Measurements from ENCODE around the gene ADAMTSL1. TPM values are rescaled to one million over a fixed set of nuclear protein-coding genes. Genes with fewer than 3 reads are reported as not detected.

ADAMTSL1 gene
- total and polyA plus RNA-seq, 2 of the 8 experiments (the other 6 are each of a cell fraction or from before 2014, with no cell fraction given), result 0.84 to 1.1 TPM

DNA sequence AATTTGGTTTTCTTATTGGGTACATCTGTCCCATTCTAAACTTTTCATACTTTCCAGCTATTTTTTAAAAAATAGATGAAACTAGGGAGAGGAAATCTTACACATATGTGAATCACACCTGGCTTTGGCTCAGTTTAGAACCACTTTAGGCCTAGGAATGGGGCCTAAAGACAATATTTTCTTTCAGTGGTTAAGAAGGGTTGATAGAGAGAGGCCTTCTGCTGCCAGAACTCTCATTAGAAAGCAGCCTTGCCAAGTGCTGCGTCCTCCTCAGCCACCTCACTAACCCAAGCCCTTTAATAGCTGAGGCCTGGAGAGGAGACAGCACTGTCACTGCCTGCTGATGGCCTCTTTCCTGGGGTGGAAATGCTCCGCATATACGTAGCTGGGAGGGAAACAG is 391.6 kb downstream of the ADAMTSL1 start:
- no peak for DNase-seq (ENCODE audit: low read depth in 1 of 2, low spot score in 2 of 2)
- Histone ChIP-seq H2BK5ac (ENCODE audit: low read depth, low read length) (no peak overlapping the region), H3K23me2 (ENCODE audit: low read depth, low read length) (no peaks in the 10 kb centered on the region), H3K4me1 (replicated peaks in 1 of 4; ENCODE audit: control insufficient read depth in 3 of 4, insufficient read depth in 4 of 4, low read length in 3 of 4) (peaks cover 0 to 6% (median 4%) of the 10 kb centered on the region in 4 experiments; a peak in 2 of 7 replicates), H3K36me3 (ENCODE audit: control insufficient read depth in 2 of 4, insufficient read depth in 4 of 4, low read length in 3 of 4) (no peaks in the 10 kb centered on the region), H2BK15ac (ENCODE audit: low read length) (no peak overlapping the region), H3K23ac (ENCODE audit: insufficient read length) (no peak overlapping the region), H2AFZ (ENCODE audit: low read length) (no peak overlapping the region), H3K79me1 (ENCODE audit: low read depth, low read length) (no peaks in the 10 kb centered on the region), H2AK5ac (ENCODE audit: low read depth, low read length) (no peak overlapping the region), H3K4ac (replicated peaks; ENCODE audit: insufficient read length, low read depth, low read length) (no peak overlapping the region), H4K5ac (ENCODE audit: insufficient read length, low read depth, low read length) (no peak overlapping the region), H3K4me2 (ENCODE audit: insufficient read depth in 1 of 2, low read depth in 2 of 2, low read length in 2 of 2) (no peak overlapping the region), H2BK20ac (ENCODE audit: low read length) (no peak overlapping the region), H4K8ac (ENCODE audit: extremely low read depth, insufficient read depth, low read length) (no peak overlapping the region), H3K18ac (ENCODE audit: extremely low read depth, low read length) (no peak overlapping the region), H4K20me1 (replicated peaks in 1 of 2; ENCODE audit: control insufficient read depth in 1 of 2, insufficient read depth in 2 of 2, low read length in 2 of 2) (no peaks in the 10 kb centered on the region), H2BK12ac (ENCODE audit: low read depth, low read length) (no peak overlapping the region), H4K91ac (replicated peaks; ENCODE audit: insufficient read length, low read length) (no peak overlapping the region), H2BK120ac (replicated peaks; ENCODE audit: low read depth, low read length) (no peak overlapping the region), H3K9me3 (ENCODE audit: insufficient read depth in 2 of 2, low read depth in 1 of 2, low read length in 1 of 2) (no peaks in the 10 kb centered on the region), H3K27me3 (replicated peaks in 1 of 4; ENCODE audit: control insufficient read depth in 3 of 4, extremely low read depth in 1 of 4, insufficient read depth in 3 of 4, low read length in 3 of 4) (no peaks in the 10 kb centered on the region), H3K56ac (replicated peaks; ENCODE audit: insufficient read length, low read depth, low read length) (no peak overlapping the region), H3K9ac (replicated peaks in 1 of 4; ENCODE audit: extremely low read depth in 1 of 4, low read depth in 3 of 4, low read length in 3 of 4) (no peak overlapping the region), H3K27ac (ENCODE audit: low read depth, low read length) (no peak overlapping the region), H3K79me2 (ENCODE audit: control insufficient read depth in 1 of 2, insufficient read depth in 2 of 2, low read length in 2 of 2) (no peaks in the 10 kb centered on the region), H3K14ac (ENCODE audit: insufficient read length) (no peak overlapping the region), H3K4me3 (ENCODE audit: extremely low read depth in 1 of 4, insufficient read depth in 2 of 4, low read depth in 3 of 4, low read length in 4 of 4) (no peak overlapping the region)
- FAIRE-seq, result no peak
- ChIA-PET POLR2A (ENCODE audit: partially characterized antibody) (no interaction called here), CTCF (ENCODE audit: partially characterized antibody) (interaction anchor here (0.6 to 1.3 kb wide), 4 partner anchors 29 to 1124 kb away, joined by 3 to 5 read pairs (median 4); no protein-coding TSS in a partner anchor)
- TF ChIP-seq RAD21 (IDR thresholded peaks at IDR 0.05 in 1 of 2, conservative IDR thresholded peaks at IDR 0.05 in 1 of 2; ENCODE audit: low read depth in 2 of 2, low read length in 2 of 2) (no peak), CBX5 (IDR thresholded peaks at IDR 0.05; ENCODE audit: low read depth, low read length) (no peak), EGR1 (IDR thresholded peaks at IDR 0.05; ENCODE audit: borderline replicate concordance, low read depth, low read length) (no peak), FOSL1 (IDR thresholded peaks at IDR 0.05; ENCODE audit: insufficient read depth, low read depth, low read length) (no peak), BACH1 (IDR thresholded peaks at IDR 0.05; ENCODE audit: low read length) (no peak), BCL11A (IDR thresholded peaks at IDR 0.05; ENCODE audit: low read depth in 2 of 2, low read length in 2 of 2) (no peak), ATF3 (IDR thresholded peaks at IDR 0.05; ENCODE audit: insufficient read depth, low read depth, low read length) (no peak), TBP (IDR thresholded peaks at IDR 0.05; ENCODE audit: low read depth, low read length) (no peak), SUZ12 (IDR thresholded peaks at IDR 0.05; ENCODE audit: low read length) (no peak), TAF7 (optimal IDR thresholded peaks at IDR 0.05; ENCODE audit: borderline replicate concordance, low read depth, low read length) (no peak), PHF8 (conservative IDR thresholded peaks at IDR 0.05; ENCODE audit: low read depth, low read length) (no peak), HDAC2 (IDR thresholded peaks at IDR 0.05; ENCODE audit: borderline replicate concordance in 1 of 2, low read depth in 2 of 2, low read length in 2 of 2) (no peak)
- WGBS, 2 experiments (ENCODE audit: extremely low coverage in 1 of 2, insufficient coverage in 1 of 2, insufficient read length in 1 of 2, insufficient replicate concordance in 2 of 2, low coverage in 1 of 2, low lambda C conversion rate in 2 of 2, missing lambda C conversion rate in 1 of 2), result 79% methylated on average over 2 of the region's 3 CpGs; no CpG with 5 or more reads in 1 of the 2 experiments

Data from H1 (cell line).